Activated CD4-positive, CD25-positive, alpha-beta regulatory T cell treated with anti-CD3 and anti-CD28 coated beads, Interleukin-2, amount 50 U/mL, for 72 hours (primary cell): ENCODE data around the gene TNS1.

ENCODE experiments used
- DNase-seq: peaks from one replicate; pipeline ENCODE4 v3.0.0; 2021

Gene TNS1

GRCh38 chr2:217955881-217956493, 46.8 kb downstream of the TNS1 start:
- no peak for DNase-seq

DNA sequence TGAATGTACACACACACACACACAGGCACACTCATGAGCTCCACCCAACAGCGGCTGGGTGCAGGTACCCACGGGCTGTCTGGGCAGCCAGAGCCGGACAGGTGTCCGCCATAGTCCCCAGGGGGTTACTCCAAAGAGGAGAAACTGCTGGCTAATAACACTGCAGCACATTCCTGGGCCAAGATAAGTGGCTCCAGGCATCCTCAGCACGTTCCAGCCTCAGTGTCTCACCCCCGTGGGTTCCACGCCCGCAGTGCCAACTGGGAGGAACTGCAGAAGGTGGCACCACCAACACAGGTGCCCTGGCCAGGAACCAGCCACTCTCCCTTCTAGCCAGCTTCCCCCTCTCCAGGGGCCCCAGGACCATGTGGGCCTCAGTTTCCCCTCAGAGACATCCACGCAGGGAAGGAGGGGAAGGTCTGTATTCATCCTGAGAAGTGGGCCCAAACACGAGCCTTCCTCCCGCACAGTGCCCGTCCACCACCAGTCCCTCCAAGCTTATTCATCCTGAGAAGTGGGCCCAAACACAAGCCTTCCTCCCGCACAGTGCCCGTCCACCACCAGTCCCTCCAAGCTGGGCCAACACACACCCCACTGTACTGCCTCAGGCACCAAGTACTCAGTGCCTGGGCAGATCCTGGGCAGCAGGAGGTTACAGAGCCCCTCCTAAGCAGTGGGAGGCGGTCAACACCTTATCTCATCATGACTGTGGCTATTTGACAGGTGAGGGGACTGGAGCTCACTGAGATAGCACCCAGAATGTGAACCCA, 47.6 kb downstream of the TNS1 start:
- DNase-seq: no peak

- no peak for DNase-seq
Observed at GRCh38 chr2:217954469-217954868, 48.3 kb downstream of the TNS1 start.

DNA sequence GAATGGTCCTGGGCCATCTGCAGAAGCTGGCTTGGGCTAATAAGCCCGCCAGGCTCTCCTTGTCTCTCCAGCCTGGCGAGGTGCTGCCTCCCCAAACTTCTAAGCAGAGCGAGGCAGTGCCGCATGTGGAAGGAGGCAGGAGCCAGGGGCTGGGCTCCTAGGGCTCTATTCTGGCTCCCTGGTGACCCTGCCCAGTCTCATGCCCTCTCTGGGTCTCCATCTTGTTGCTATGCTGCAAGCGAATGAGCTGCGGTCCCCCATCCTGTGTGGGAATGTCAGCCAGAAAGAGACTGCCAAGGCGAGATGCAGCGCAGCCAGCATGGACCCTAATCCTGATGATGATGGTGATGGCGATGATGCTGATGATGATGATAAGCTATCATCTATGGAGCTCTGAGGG, 48.7 kb downstream of the TNS1 start:
- no peak for DNase-seq

GRCh38 chr2:217953531-217953932, 49.3 kb downstream of the TNS1 start:
- DNase-seq: no peak

DNA sequence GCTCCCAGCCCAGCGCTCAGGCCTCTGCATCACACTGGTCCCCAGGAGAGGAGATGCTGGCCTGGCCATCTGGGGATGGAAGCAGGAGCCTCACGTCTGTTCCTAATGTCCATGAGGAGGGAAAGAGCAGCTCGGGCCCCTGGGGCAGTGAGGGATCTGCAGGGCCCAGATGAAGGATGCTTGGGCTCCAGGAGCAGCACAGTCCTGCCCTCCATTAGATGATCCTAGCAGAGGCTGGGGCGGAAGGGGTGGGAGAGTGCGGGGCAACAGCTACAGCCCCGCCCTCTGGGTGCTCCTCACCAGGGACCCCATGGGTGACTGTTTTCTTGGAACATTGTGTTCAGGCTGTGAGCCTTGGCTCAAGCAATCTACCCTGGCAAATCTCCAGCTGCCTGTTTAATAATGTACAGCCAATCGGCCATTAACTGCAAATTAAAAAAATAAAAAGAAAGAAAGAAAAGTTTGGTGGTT, 49.7 kb downstream of the TNS1 start:
- DNase-seq: no peak

DNA sequence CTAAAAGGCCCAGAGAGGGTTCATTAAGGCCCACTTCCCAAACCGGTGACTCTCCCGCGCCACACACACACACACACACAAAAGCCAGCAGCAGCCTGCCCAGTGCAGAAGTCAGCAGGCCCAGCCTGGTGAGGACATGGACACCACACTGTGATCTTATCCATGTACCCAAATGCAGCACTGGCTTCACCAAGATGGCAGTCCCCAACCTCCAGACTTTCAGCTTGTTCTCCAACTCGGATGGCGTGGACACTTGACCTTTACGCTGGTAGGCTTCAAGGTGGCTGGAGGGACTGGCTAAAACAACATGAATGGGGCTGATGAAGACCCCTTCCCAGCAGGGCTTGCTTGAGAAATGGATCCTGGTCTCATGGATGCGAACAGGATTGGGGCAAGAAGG, 50.4 kb downstream of the TNS1 start:
- DNase-seq: no peak

DNA sequence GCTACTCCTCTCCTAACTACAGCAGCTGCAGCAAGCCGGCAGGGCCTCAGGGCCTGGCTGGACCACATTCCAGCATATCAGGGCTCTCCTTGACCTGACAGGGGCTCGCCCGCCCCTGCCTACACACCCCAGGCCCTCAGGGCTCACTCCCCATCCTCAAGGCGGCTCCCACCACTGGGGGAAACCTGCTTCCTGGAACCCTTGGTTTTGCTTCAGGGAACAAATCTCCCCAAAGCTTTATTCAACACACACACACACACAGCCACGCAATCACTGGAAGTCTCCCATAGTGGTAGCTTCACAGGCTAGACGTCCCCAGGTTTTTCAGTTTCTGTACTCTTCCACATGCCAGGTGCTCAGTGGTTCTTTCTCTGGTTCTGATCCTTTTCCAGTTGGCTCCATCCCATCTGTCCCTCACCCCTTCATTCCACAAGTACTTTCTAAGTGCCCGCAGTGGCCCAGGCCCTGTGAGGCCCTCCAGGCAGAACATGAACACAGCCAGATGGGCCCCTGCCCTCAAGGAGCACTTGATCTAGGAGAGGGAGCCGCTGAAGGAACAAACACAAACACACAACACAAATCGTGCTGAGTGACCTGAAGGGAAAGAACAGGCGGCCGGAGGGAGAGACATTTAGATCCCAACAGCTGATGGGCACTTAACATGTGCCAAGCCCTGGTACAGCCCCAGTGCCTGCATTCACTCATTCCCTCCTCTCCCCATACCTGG, 51.1 kb downstream of the TNS1 start:
- no peak for DNase-seq

- no peak for DNase-seq
Observed at GRCh38 chr2:217951091-217951490, 51.7 kb downstream of the TNS1 start.

- no peak for DNase-seq
Observed at GRCh38 chr2:217950401-217950871, 52.4 kb downstream of the TNS1 start.

- no peak for DNase-seq
Observed at GRCh38 chr2:217949447-217949846, 53.3 kb downstream of the TNS1 start.

- no peak for DNase-seq
Observed at GRCh38 chr2:217948897-217949296, 53.9 kb downstream of the TNS1 start.

DNA sequence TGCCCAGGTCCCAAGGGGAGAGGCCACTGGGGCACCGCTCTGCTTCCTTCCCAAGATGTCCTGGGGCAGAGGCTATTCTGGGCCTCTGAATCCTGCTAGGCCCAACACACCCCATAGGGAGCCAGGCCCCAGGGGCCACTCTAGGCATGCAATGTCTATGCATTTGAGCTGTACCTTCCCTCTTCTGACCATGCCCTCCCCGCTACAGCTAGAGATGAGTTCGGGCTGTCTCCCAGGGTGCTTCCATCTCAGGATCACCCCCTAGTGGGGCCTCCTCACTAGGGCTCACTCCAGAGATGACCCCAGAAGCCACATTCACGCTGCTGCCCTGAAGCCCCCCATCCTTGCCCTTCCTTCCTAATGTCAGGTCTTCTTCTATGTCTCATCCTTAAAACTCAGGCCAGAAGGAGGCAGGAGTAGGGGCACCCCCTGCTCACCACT, 54.4 kb downstream of the TNS1 start:
- DNase-seq: no peak

- DNase-seq: no peak
Observed at GRCh38 chr2:217947383-217948350, 55.1 kb downstream of the TNS1 start.

DNA sequence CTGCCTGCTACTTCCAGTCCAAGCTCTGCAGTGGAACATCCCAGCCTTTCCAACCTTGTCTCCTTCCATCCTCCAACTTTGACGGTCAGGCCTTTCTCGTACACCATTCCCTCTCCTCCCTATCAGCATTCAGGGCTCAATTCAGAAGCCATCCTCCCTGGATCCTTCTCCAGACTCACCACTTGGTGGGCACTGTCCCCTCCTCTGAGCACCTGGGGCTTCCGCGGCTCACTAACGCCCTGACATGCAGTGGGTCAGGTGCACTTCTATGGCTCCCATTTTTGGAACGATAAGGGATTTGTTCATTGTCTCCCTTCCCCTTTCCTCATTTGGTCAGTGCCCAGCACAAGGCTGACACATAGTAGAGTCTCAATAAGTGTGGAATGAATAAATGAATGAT, 56.7 kb downstream of the TNS1 start:
- no peak for DNase-seq

GRCh38 chr2:217945530-217945929, 57.3 kb downstream of the TNS1 start:
- no peak for DNase-seq

DNA sequence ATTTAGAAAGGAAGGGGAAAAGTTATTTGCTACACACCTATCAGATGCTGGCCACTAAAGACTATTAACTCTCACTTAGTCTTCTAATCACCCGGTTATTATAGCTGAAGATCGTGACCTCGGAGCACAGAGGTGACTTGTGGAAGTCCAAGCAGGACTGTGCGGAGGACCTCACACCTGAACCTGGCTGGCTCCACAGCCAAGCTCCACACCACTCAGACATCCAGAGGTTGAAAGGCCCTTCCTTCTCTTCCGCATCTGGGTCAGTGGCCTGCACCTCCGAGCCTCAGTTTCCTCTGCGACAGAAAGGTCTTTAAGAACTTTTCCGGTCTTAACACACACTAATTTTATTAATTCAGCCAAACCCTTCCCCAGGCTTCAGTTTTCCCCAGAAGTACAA, 57.9 kb downstream of the TNS1 start:
- no peak for DNase-seq

GRCh38 chr2:217944366-217944765, 58.4 kb downstream of the TNS1 start:
- DNase-seq: no peak

- DNase-seq: no peak
Observed at GRCh38 chr2:217943446-217944321, 59.1 kb downstream of the TNS1 start.

DNA sequence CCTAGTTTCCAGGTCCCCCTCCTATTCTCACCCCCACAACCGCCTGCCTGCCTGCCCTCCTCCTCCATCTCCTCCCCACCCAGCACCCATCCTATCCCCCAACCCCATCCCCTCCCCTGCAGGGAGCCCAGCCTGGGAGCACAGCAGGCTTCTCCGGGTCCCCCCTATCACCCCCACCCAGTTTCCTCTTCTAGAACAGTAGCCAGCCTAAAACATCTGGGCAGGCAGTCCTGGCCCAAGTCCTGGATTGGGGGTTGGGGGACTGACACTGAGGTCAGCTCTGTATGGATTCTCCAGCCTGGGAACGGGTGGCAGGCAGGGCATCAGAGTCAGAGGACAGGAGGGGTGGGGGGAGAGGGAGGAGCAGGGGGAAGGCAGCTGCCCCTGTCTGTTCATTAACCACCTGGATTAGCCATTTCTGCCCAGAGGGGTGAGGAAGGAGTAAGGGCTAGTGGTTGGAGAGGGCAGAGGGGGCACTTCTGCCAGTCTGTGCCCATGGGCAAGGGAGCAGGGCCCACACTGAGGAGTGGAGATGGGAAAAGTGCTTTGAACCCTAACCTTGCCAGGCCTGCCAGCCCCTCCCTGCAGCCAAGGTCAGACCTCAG, 60.0 kb downstream of the TNS1 start:
- no peak for DNase-seq
